CD4-positive, alpha-beta T cell treated with Interleukin-12 subunit alpha and Interleukin-12 subunit beta, for 1 hour (primary cell): ENCODE results near the gene ZBBX.

Source experiments
- DNase-seq: peaks from one replicate; pipeline ENCODE4 v3.0.0-alpha.2; 2020

The ZBBX gene

GRCh38 chr3:167306319-167306718, 73.8 kb downstream of the ZBBX start:
- no peak for DNase-seq

- no peak for DNase-seq
Measured at GRCh38 chr3:167305340-167305890, 74.7 kb downstream of the ZBBX start.

- no peak for DNase-seq
Measured at GRCh38 chr3:167304077-167304476, 76.0 kb downstream of the ZBBX start.

GRCh38 chr3:167302678-167303077, 77.4 kb downstream of the ZBBX start:
- DNase-seq = no peak

GRCh38 chr3:167300207-167300606, 79.9 kb downstream of the ZBBX start:
- no peak for DNase-seq

GRCh38 chr3:167289435-167289834, 90.7 kb downstream of the ZBBX start:
- DNase-seq = no peak

- DNase-seq = no peak
Measured at GRCh38 chr3:167288737-167289136, 91.4 kb downstream of the ZBBX start.

- DNase-seq = no peak
Measured at GRCh38 chr3:167287308-167287707, 92.8 kb downstream of the ZBBX start.

GRCh38 chr3:167274141-167274874, 105.8 kb downstream of the ZBBX start:
- DNase-seq = no peak

GRCh38 chr3:167253037-167253436, 127.1 kb downstream of the ZBBX start:
- no peak for DNase-seq

GRCh38 chr3:167251678-167252077, 128.4 kb downstream of the ZBBX start:
- no peak for DNase-seq

- no peak for DNase-seq
Measured at GRCh38 chr3:167246252-167246651, 133.8 kb downstream of the ZBBX start.

- no peak for DNase-seq
Measured at GRCh38 chr3:167241048-167241845, 138.8 kb downstream of the ZBBX start.

GRCh38 chr3:167228135-167228534, 152.0 kb downstream of the ZBBX start:
- DNase-seq = no peak

GRCh38 chr3:167225821-167226220, 154.3 kb downstream of the ZBBX start:
- DNase-seq = no peak

GRCh38 chr3:167209011-167209410, 171.1 kb downstream of the ZBBX start:
- DNase-seq = no peak

- no peak for DNase-seq
Measured at GRCh38 chr3:167203062-167203461, 177.0 kb downstream of the ZBBX start.

- no peak for DNase-seq
Measured at GRCh38 chr3:167198949-167199600, 181.0 kb downstream of the ZBBX start.
